HG03196 (cell line): ENCODE measurements around the gene FMNL2.

ENCODE experiments used
- ATAC-seq: cut with Tn5 transposase; IDR thresholded peaks from one replicate; pipeline ENCODE4 v1.9.1; 2021; ENCODE audit not compliant: unreplicated experiment

FMNL2 gene

DNA sequence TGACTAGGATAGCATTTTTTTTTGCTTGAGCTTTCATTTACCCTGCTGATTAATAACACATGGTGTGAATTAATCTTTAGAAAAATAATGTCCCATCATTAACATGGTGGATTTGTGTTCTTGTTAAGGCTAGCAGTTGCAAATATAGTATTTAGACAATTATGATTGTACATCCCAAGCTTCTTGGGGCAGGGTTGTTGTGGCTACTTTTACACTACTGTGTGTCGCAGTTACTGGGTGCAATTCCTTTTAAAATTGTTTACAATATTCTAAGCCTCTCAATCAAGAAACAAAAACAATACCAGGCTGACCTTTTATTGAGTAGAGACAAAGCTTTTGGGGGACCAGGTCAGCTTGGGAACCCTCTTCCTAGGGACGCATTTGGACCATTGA is 2.5 kb downstream of the FMNL2 start:
- ATAC-seq = no peak

DNA sequence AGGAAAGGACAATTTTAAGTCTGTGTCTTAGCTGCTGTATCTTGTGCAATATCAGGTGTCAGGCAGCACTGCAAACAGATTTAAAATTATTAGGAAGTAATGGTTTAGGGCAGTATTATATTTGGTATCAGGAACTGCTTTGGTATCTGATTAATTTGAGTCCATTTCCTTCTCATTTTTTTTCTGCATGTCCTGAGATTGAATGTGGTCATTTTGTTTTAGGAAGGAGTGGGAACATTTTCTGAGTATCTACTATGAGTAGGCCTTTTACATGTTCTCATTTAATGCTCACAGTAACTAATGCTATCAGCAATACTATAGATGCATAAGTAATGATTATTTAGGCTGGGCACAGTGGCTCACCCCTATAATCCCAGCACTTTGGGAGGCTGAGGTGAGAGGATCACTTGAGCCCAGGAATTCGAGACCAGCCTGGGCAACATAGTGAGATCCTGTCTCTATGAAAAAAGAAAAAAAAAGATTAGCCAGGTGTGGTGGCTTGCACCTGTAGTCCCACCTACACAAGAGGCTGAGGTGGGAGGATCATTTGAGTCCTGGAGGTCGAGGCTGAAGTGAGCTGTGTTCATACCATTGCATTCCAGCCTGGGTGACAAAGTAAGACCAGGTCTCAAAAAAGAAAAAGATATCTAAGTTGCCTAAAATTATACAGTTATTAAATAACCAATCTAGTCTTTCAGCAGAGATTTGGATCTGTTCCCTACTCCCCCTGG is 4.7 kb downstream of the FMNL2 start:
- no peak for ATAC-seq

GRCh38 chr2:152342259-152343046 is 7.5 kb downstream of the FMNL2 start:
- no peak for ATAC-seq

DNA sequence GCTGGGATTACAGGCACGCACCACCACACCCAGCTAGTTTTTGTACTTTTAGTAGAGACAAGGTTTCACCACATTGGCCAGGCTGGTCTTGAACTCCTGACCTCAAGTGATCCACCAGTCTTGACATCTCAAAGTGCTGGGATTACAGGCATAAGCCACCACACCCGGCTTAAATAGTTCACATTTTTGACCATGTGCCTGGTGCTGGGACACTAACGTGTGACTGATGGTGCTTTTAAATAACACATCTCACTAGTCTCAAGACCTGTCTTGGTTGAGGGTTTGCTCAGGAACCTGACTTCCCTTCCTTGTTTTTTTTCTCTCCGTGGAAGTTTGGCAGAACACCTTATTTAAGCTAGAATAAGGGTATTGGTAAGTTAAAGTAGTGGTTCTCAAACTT is 8.5 kb downstream of the FMNL2 start:
- ATAC-seq = no peak

- no peak for ATAC-seq
Measured at GRCh38 chr2:152344579-152345195, 9.7 kb downstream of the FMNL2 start.

- no peak for ATAC-seq
Measured at GRCh38 chr2:152347076-152347475, 12.1 kb downstream of the FMNL2 start.

GRCh38 chr2:152348388-152348787 is 13.4 kb downstream of the FMNL2 start:
- no peak for ATAC-seq

GRCh38 chr2:152349416-152349815 is 14.4 kb downstream of the FMNL2 start:
- no peak for ATAC-seq

GRCh38 chr2:152350155-152350679 is 15.2 kb downstream of the FMNL2 start:
- no peak for ATAC-seq

DNA sequence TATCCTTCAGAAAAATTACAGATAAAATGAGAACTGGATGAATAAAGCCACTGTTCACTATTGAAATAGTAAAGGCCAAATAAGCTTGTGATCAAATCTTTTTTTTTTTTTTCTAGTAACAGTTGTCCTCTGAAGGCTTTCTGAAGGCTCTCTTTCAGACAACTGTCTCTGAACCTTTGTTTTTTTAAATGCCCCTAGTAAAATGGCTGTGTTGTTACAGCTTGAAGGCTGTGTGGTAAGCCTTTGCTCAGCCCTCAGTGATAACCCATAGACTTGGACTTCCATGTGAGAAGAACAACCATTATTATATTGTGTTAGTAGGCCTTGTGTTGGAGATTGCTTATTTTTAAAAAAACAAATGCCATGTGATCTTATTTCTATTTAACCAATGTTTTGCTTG is 17.6 kb downstream of the FMNL2 start:
- ATAC-seq = no peak

DNA sequence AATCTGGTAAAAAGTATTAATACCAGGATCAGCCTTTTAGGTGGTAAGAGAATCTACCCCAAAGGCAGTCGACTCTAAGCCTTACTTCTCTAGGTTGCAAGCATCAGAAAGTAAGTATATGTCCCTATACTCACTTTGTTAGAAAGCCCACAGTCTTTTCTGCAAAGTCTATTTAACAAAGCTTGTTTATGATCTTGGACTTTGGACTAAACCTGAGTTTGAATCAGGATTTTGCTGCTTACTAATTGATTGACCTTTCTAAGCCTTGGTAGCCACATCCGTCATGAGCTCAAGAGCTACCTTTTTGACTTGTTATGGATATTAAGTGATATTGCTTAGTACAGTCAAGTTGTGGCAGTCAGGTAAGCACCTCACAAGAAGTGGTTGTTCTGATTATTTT is 18.4 kb downstream of the FMNL2 start:
- no peak for ATAC-seq

GRCh38 chr2:152354069-152354755 is 19.2 kb downstream of the FMNL2 start:
- ATAC-seq = no peak

- no peak for ATAC-seq
Measured at GRCh38 chr2:152354909-152355308, 19.9 kb downstream of the FMNL2 start.

- ATAC-seq = no peak
Measured at GRCh38 chr2:152355409-152355831, 20.4 kb downstream of the FMNL2 start.

GRCh38 chr2:152359573-152360363 is 24.8 kb downstream of the FMNL2 start:
- no peak for ATAC-seq

GRCh38 chr2:152363936-152364335 is 29.0 kb downstream of the FMNL2 start:
- no peak for ATAC-seq

DNA sequence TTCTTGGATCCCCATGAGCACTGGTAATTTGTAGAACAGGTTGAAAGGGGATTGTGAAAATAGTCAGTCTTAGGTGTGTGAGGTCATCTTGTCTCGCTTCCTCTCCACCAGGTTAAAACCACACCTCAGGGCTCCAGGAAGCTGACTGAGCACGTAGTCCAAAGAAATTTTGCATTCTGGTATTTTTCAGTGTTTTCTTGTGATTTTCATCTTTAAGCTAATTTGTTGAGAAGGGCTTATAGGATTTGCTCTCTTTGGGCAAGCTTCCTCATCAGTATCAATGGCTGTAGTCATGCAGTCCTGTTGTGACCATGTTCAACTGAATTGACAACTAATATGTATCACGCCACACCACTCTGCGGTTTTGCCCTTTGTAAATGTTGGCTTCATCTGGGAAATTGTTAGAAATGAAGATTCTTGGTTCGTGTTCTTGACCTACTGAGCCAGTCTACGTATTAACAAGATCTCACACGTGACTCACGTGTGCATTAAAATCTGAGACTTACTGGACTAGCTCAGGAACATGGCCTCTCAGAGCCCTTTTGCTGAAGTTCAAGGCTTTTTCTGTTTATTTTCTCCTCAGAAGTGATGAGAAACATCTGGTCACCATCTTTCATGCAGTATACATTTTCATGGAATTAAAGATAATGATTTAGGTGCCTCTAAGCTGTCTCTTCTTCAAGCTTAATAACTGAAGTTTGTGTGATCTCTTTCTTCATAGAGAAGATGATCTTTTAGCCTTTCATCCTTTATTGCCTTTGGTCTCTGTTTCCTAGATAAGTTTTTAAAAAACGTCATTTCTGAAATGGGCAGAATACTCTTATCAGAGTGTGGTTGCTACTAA is 32.8 kb downstream of the FMNL2 start:
- ATAC-seq = no peak

- ATAC-seq = no peak
Measured at GRCh38 chr2:152369176-152369860, 34.3 kb downstream of the FMNL2 start.

GRCh38 chr2:152370783-152371182 is 35.8 kb downstream of the FMNL2 start:
- ATAC-seq = no peak
